Aorta (tissue), 5 donors: Measurements from ENCODE around the gene ADCY10. TPM values are rescaled to one million over a fixed set of nuclear protein-coding genes. Genes with fewer than 3 reads are reported as not detected.

Source experiments
- ATAC-seq: fragments of 200-7000 bp; cut with Tn5 transposase; one replicate; pipeline ENCODE4 v1.9.1; 2022; ENCODE audit warnings: moderate library complexity; ENCODE audit not compliant: low FRiP score
- DNase-seq, 2 donors: peaks; one replicate each; pipeline ENCODE4 v3.0.0-alpha.2; 2020
- H3K27ac ChIP-seq, 2 donors: one replicate each; pipeline ENCODE4 v1.5.1; 2013; ENCODE audit warnings: low read length in 2 of 2, mild to moderate bottlenecking in 2 of 2, moderate library complexity in 2 of 2, control low read depth in 1 of 2, inconsistent platforms in 1 of 2, low read depth in 1 of 2
- H3K27me3 ChIP-seq, 2 donors: one replicate each; pipeline ENCODE4 v1.6.1; 2013; ENCODE audit warnings: control low read depth in 1 of 2, low read length in 1 of 2, mild to moderate bottlenecking in 1 of 2, moderate library complexity in 1 of 2; ENCODE audit not compliant: insufficient read depth in 2 of 2, control insufficient read depth in 1 of 2
- H3K36me3 ChIP-seq, 2 donors: one replicate each; pipeline ENCODE4 v1.6.1; 2013; ENCODE audit warnings: control low read depth in 1 of 2, low read length in 1 of 2, mild to moderate bottlenecking in 1 of 2; ENCODE audit not compliant: insufficient read depth in 2 of 2, control insufficient read depth in 1 of 2
- H3K4me1 ChIP-seq, 2 donors: one replicate each; pipeline ENCODE4 v1.6.1; 2013; ENCODE audit warnings: low read length in 2 of 2, control low read depth in 1 of 2, mild to moderate bottlenecking in 1 of 2, moderate library complexity in 1 of 2; ENCODE audit not compliant: insufficient read depth in 2 of 2, control insufficient read depth in 1 of 2
- H3K4me3 ChIP-seq, 2 donors: one replicate each; pipeline ENCODE4 v1.5.1; 2013; ENCODE audit warnings: low read length in 2 of 2, control low read depth in 1 of 2, mild to moderate bottlenecking in 1 of 2
- H3K9me3 ChIP-seq: one replicate; pipeline ENCODE4 v1.6.1; 2013; ENCODE audit warnings: mild to moderate bottlenecking, low read length; ENCODE audit not compliant: control insufficient read depth
- WGBS, 2 donors: extraction: QIAGEN DNeasy Blood & Tissue Kit; methylation state at CpG; one replicate each; pipeline ENCODE4 v1.1.7; 2013; 5-methylcytosine and 5-hydroxymethylcytosine counted together
- intact Hi-C, 2 donors: fragments of 100-400 bp; cut with DNase I; formaldehyde crosslinking; loops; one replicate each; pipeline versions ENCODE4 v1.14.2 to v1.15.0; 2022
- polyA plus RNA-seq, 2 donors: library from polyadenylated mRNA; stranded (reverse); fragments of 200-250 nt; gene quantifications; one replicate each; pipeline ENCODE4 v1.2.3, GENCODE V29; 2013
- total RNA-seq, 2 donors: library from RNA; stranded (reverse); fragmentation: NEBNext Ultra II Directional; extraction: Animal tissue kit (Norgen Biotek cat#: 25700); gene quantifications; one replicate each; pipeline ENCODE4 v1.2.1, GENCODE V29; 2021
- donor health status: healthy with polysubstance abuse.
- donor health status: Bipolar disorder and iron deficiency.
- donor health status: DM: no; HTN: no; CAD: no.
- donor health status: DM: no; HTN: no; CAD: no.
- donor health status: DM: yes; HTN: yes; CAD: no.

ADCY10 gene
- total and polyA plus RNA-seq, 4 donors = 0.13 to 0.24 (median 0.16) TPM

DNA sequence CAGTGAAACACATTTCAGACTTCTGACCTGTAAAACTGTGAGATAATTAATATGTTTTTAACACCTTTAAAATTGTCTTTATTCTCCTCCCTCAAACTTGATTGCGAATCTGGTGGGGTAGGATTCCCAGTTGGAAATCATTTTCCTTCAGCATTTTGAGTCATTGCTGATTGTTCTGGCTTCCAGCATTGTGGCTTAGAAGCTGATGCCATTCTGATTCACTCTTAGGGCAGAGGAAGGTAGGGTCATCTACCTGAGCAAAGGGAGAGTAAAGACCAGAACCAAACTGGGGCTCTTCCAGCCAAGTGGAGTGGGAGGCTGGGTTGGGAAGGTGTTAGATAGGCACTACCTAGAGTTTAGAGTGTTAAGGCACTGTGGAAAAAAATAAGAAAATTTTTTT, 131.0 kb downstream of the ADCY10 start:
- ATAC-seq (no peak), DNase-seq (no peak)
- Histone ChIP-seq H3K9me3 (no peaks in the 10 kb centered on the region), H3K4me1 (peaks cover 0 to 2% of the 10 kb centered on the region in 2 donors), H3K27ac (peak overlapping the region in 1 of 2 donors; percentile 6), H3K36me3 (peaks cover 0 to 5% of the 10 kb centered on the region in 2 donors), H3K27me3 (no peaks in the 10 kb centered on the region), H3K4me3 (no peak overlapping the region)
- 97 to 98% methylated on average over 1 of the region's 1 CpG for WGBS, 2 donors
- intact Hi-C loops = no loop called here

GRCh38 chr1:167781558-167781957, 132.4 kb downstream of the ADCY10 start:
- ATAC-seq = no peak
- Histone ChIP-seq H3K27ac (no peak overlapping the region), H3K4me1 (peaks cover 0 to 2% of the 10 kb centered on the region in 2 donors), H3K9me3 (no peaks in the 10 kb centered on the region), H3K36me3 (peaks cover 3 to 5% of the 10 kb centered on the region in 2 donors), H3K4me3 (no peak overlapping the region), H3K27me3 (no peaks in the 10 kb centered on the region)
- 97 to 100% methylated on average over 2 of the region's 2 CpGs for WGBS, 2 donors
- intact Hi-C loops = no loop called here
- no peak for DNase-seq

- Histone ChIP-seq H3K9me3 (no peaks in the 10 kb centered on the region), H3K27me3 (no peaks in the 10 kb centered on the region), H3K4me3 (no peak overlapping the region), H3K36me3 (peaks cover 2 to 5% of the 10 kb centered on the region in 2 donors), H3K27ac (no peak overlapping the region), H3K4me1 (peaks cover 3% of the 10 kb centered on the region in 2 donors)
- intact Hi-C loops = no loop called here
- ATAC-seq = no peak
- WGBS, 2 donors = 91 to 93% methylated on average over 5 of the region's 5 CpGs
- no peak for DNase-seq
These were observed 136.7 kb downstream of the ADCY10 start for GRCh38 chr1:167777269-167777650.

DNA sequence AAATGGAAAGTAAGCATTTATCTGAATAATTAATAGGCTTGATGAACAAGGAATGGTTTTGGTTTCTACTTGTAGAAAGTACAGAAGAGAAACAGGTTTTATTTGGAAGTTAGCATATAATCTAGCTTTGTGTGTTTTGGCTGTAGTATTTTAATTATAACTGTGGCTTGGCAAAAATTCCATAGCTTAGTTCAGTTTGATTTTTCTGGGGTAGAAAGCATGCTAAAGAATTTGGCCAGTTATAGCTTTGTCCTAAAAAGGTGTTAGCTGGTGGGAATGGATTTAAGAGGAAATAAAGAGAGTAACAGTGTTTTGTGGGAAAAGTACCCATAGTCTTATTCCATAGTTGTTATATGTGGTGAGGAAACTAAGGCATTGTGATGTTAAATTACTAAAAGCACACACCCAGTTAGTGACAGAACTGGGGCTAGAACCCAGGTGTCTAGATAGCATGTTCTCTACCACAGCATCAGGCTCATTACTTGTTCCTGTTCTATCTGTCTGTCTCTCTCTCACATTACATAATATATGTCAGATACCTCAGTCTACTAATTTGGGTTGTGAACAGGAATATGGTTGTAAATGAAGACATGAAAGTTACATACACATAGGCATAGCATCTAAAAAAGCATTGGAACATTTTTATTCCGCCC, 137.2 kb downstream of the ADCY10 start:
- Histone ChIP-seq H3K27me3 (no peaks in the 10 kb centered on the region), H3K27ac (no peak overlapping the region), H3K36me3 (peaks cover 2 to 5% of the 10 kb centered on the region in 2 donors), H3K4me1 (peaks cover 3% of the 10 kb centered on the region in 2 donors), H3K4me3 (no peak overlapping the region), H3K9me3 (no peaks in the 10 kb centered on the region)
- DNase-seq (no peak), ATAC-seq (no peak)
- intact Hi-C loops = no loop called here
- WGBS, 2 donors = 81 to 90% methylated on average over 1 of the region's 1 CpG

GRCh38 chr1:167776151-167776550, 137.8 kb downstream of the ADCY10 start:
- H3K27ac ChIP-seq = peak overlapping the region in 1 of 2 donors; percentile 63
- DNase-seq = no peak
- no peak overlapping the region for H3K4me3 ChIP-seq
- H3K4me1 ChIP-seq = peaks cover 3% of the 10 kb centered on the region in 2 donors
- no peaks in the 10 kb centered on the region for H3K27me3 ChIP-seq
- H3K36me3 ChIP-seq = peaks cover 2 to 5% of the 10 kb centered on the region in 2 donors
- 85 to 92% methylated on average over 1 of the region's 1 CpG for WGBS, 2 donors
- H3K9me3 ChIP-seq = no peaks in the 10 kb centered on the region
- intact Hi-C loops = no loop called here
- ATAC-seq = no peak

GRCh38 chr1:167775178-167775577, 138.8 kb downstream of the ADCY10 start:
- no peak overlapping the region for H3K4me3 ChIP-seq
- intact Hi-C loops = no loop called here
- H3K27me3 ChIP-seq = no peaks in the 10 kb centered on the region
- no peak for ATAC-seq
- DNase-seq = no peak
- 38 to 39% methylated on average over 2 of the region's 2 CpGs for WGBS, 2 donors
- peaks cover 3% of the 10 kb centered on the region in 2 donors for H3K4me1 ChIP-seq
- H3K9me3 ChIP-seq = no peaks in the 10 kb centered on the region
- H3K36me3 ChIP-seq = peaks cover 2 to 8% of the 10 kb centered on the region in 2 donors
- no peak overlapping the region for H3K27ac ChIP-seq

GRCh38 chr1:167774710-167775109, 139.2 kb downstream of the ADCY10 start:
- peaks cover 3% of the 10 kb centered on the region in 2 donors for H3K4me1 ChIP-seq
- intact Hi-C loops = no loop called here
- DNase-seq = no peak
- ATAC-seq = no peak
- H3K27me3 ChIP-seq = no peaks in the 10 kb centered on the region
- H3K4me3 ChIP-seq = no peak overlapping the region
- no peaks in the 10 kb centered on the region for H3K9me3 ChIP-seq
- H3K27ac ChIP-seq = no peak overlapping the region
- peaks cover 2 to 8% of the 10 kb centered on the region in 2 donors for H3K36me3 ChIP-seq

GRCh38 chr1:167773516-167773915, 140.4 kb downstream of the ADCY10 start:
- no peak overlapping the region for H3K4me3 ChIP-seq
- no peaks in the 10 kb centered on the region for H3K9me3 ChIP-seq
- WGBS, 2 donors = 32 to 49% methylated on average over 2 of the region's 2 CpGs
- DNase-seq (no peak), ATAC-seq (no peak)
- no peaks in the 10 kb centered on the region for H3K27me3 ChIP-seq
- H3K4me1 ChIP-seq = peaks cover 3% of the 10 kb centered on the region in 2 donors
- no peak overlapping the region for H3K27ac ChIP-seq
- intact Hi-C loops = no loop called here
- H3K36me3 ChIP-seq = peaks cover 2 to 8% of the 10 kb centered on the region in 2 donors

GRCh38 chr1:167772436-167772835, 141.5 kb downstream of the ADCY10 start:
- H3K36me3 ChIP-seq = peaks cover 3 to 5% of the 10 kb centered on the region in 2 donors
- intact Hi-C loops = no loop called here
- H3K4me3 ChIP-seq = no peak overlapping the region
- 41 to 51% methylated on average over 4 of the region's 4 CpGs for WGBS, 2 donors
- H3K27ac ChIP-seq = no peak overlapping the region
- H3K4me1 ChIP-seq = peaks cover 3% of the 10 kb centered on the region in 2 donors
- no peaks in the 10 kb centered on the region for H3K9me3 ChIP-seq
- no peak for ATAC-seq
- DNase-seq = no peak
- H3K27me3 ChIP-seq = no peaks in the 10 kb centered on the region
